22Rv1 (cell line): Measurements from ENCODE around the gene CEPT1.

ENCODE experiments used
- H3K27ac ChIP-seq: fragments of 450-650 bp; 2 replicates; pipeline ENCODE4 v1.5.1; 2017
- ZFX ChIP-seq: fragments of 450-650 bp; IDR thresholded peaks from 2 replicates; pipeline ENCODE4 v1.6.1; 2017; ENCODE audit warnings: antibody characterized with exemption, borderline replicate concordance
- TF ChIP-seq, protein P1 (sequence below): fragments of 450-650 bp; IDR thresholded peaks from 2 replicates; pipeline ENCODE4 v1.5.1; 2017; ENCODE audit warnings: mild to moderate bottlenecking

Gene CEPT1

GRCh38 chr1:111223126-111223685, 83.2 kb downstream of the CEPT1 start:
- H3K27ac ChIP-seq: no peak overlapping the region
- TF ChIP-seq, protein P1, sequence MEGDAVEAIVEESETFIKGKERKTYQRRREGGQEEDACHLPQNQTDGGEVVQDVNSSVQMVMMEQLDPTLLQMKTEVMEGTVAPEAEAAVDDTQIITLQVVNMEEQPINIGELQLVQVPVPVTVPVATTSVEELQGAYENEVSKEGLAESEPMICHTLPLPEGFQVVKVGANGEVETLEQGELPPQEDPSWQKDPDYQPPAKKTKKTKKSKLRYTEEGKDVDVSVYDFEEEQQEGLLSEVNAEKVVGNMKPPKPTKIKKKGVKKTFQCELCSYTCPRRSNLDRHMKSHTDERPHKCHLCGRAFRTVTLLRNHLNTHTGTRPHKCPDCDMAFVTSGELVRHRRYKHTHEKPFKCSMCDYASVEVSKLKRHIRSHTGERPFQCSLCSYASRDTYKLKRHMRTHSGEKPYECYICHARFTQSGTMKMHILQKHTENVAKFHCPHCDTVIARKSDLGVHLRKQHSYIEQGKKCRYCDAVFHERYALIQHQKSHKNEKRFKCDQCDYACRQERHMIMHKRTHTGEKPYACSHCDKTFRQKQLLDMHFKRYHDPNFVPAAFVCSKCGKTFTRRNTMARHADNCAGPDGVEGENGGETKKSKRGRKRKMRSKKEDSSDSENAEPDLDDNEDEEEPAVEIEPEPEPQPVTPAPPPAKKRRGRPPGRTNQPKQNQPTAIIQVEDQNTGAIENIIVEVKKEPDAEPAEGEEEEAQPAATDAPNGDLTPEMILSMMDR: peak; percentile 38
- TF ChIP-seq ZFX: no peak

- no peak for TF ChIP-seq ZFX
- TF ChIP-seq, protein P1: no peak
- H3K27ac ChIP-seq: no peak overlapping the region
These were observed 85.1 kb downstream of the CEPT1 start for GRCh38 chr1:111225091-111225490.

DNA sequence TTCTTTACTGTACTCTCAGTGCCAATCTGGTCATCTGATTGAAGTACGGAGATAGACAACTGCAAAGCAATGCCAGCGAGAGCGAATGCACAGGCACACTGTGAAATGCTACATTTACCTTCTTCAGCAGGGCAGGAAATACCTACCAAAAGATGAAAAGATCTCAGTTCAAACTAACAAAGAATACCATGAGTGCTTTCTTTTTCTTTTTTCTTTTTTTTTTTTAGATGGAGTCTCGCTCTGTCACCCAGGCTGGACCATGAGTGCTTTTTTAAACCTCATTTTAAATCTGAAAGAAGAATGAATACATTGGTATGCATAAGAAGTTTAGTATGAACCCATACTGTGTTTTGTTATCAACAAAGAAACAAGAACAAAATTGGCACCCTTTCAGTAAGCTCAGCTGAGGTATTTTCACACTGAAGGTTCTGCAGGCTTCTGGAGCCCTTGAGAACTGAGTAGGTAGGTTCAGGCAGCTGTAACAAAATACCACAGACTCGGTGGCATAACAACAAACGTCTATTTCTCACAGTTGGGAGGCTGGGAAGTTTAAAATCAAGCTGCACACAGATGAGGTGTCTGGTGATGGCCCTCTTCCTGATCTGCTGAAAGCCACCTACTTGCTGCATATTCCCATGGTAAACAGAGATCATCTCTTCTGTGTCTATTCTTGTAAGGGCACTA, 85.8 kb downstream of the CEPT1 start:
- H3K27ac ChIP-seq: no peak overlapping the region
- no peak for TF ChIP-seq ZFX
- TF ChIP-seq, protein P1: no peak

DNA sequence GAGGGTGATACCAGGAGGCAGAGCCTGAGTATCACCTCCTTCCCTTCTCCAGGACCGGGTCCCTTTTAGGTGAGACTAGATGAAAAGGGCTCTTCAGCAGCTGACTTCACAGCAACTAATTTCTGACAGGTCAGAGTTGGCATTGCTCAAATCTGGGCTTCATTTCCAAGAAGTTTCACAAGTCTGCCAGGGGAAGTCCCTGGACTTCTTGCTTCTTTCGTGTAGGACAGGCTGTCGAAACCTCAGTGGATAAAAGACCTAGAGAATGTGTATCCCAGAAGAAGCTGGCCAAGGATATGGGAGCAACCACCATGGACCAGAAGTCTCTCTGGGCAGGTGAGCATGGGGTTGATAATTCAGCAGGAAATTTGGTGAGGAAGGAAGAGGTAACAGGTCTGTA, 87.4 kb downstream of the CEPT1 start, which contains the start of gene CHI3L2:
CHI3L2 (plus strand) TSS at position 280 of the 400 bp plus-strand sequence; CDS start at position 297, 17 bp downstream.
- H3K27ac ChIP-seq: no peak within 1 kb of the TSS
- TF ChIP-seq, protein P1: no peak
- TF ChIP-seq ZFX: no peak

DNA sequence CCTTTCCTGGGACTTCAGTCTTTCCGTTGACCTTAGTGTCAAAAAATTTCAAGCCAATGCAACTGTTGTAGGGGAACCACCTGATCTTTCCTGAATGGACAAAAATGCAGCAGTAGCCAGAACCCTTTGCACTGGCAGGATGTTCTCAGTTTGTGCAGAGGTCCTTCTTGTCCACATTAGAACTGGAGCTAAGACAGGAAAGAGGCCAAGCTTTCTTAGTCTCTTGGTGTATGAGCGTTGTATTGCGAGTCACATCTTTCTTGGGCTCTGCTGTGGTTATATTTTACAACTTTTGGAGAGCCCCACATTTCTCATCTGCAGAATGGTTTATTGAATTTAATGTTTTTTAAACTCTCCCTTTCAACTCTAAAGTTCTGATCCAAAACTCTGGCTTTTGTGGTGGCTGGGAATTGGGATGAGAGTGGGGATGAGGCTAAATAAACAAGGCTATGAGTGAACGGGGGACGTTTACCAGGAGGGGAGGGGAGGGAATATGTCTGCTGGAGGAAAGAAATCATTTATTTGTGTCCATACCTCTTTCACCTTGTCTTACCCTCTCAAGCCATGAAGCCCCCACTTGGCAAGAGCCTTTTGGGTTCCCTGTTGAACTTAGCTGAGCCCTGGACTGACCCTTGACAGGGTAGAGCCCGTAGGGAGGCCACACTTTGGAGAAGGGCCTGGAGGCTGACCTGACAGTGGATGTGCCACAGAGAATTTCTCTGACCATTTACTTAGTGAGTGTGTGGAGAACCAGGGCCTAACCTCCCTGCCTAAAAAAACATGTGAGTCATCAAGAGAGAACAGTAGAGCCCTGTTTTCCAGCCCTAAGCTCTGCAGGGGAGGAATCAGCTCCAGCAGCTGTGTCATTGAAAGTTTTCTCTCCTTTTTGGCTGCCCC, 88.1 kb downstream of the CEPT1 start:
- TF ChIP-seq, protein P1: no peak
- TF ChIP-seq ZFX: no peak
- no peak overlapping the region for H3K27ac ChIP-seq

DNA sequence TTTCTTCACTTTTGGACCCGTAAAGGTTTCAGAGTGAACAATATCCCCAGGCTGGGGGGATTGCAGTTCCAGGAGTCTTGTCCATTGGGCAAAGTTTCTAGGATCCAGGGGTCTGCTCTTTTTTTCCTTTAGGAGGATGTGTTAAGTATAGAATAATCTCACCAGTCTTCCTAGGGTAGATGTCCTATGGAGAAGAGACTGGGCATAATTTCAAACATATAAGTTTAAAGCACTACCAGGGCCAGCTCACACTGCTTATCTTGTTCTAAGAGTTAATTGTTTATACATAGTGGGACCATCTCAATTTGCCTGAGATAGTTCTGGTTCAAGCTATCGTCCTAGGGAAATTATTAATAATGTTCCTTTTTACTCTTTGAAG, 88.7 kb downstream of the CEPT1 start:
- no peak overlapping the region for H3K27ac ChIP-seq
- no peak for TF ChIP-seq ZFX
- TF ChIP-seq, protein P1: no peak
